Ovary (tissue), 9 donors: ENCODE data around the gene CFAP54. TPM values are rescaled to one million over a fixed set of nuclear protein-coding genes. Genes with fewer than 3 reads are reported as not detected.

ENCODE experiments used
- DNase-seq, 5 donors: peaks; one replicate each; pipeline ENCODE4 v3.0.0-alpha.2; 2019 to 2020
- H3K27ac ChIP-seq, 2 donors: fragments of 200-600 bp; one replicate each; pipeline versions ENCODE4 v1.5.1 to v1.8.0; 2019 to 2022
- H3K27me3 ChIP-seq: fragments of 200-600 bp; one replicate; pipeline ENCODE4 v1.8.0; 2022
- H3K36me3 ChIP-seq: fragments of 200-600 bp; sonication (generic); one replicate; pipeline ENCODE4 v1.5.1; 2019
- H3K4me1 ChIP-seq: one replicate; pipeline ENCODE4 v1.8.1; 2013; ENCODE audit warnings: mild to moderate bottlenecking, moderate library complexity; ENCODE audit not compliant: insufficient read depth
- H3K4me3 ChIP-seq: fragments of 200-600 bp; sonication (generic); one replicate; pipeline ENCODE4 v1.5.1; 2017
- H3K9me3 ChIP-seq, 2 donors: fragments of 200-600 bp in 1 of 2; sonication (generic) in 1 of 2; one replicate each; pipeline versions ENCODE4 v1.5.1 to v1.8.1; 2013 to 2019; ENCODE audit warnings: mild to moderate bottlenecking in 1 of 2, moderate library complexity in 1 of 2
- EP300 ChIP-seq: sonication (generic); formaldehyde crosslinking; IDR thresholded peaks from one replicate; pipeline ENCODE4 v1.6.1; 2017; ENCODE audit warnings: antibody characterized with exemption
- POLR2A ChIP-seq: fragments of 450-650 bp; IDR thresholded peaks from one replicate; pipeline ENCODE4 v1.6.1; 2017; ENCODE audit warnings: antibody characterized with exemption, mild to moderate bottlenecking, moderate library complexity
- whole genome bisulfite sequencing, 3 donors: extraction: QIAGEN DNeasy Blood & Tissue Kit in 1 of 3; methylation state at CpG; one replicate each; pipeline versions ENCODE4 v1.1.5 to v1.1.7; 2013 to 2017; 5-methylcytosine and 5-hydroxymethylcytosine counted together
- intact Hi-C, 4 donors: fragments of 100-400 bp; cut with DNase I; formaldehyde crosslinking; loops; one replicate each; pipeline versions ENCODE4 v1.11.0 to v1.15.1; 2022 to 2023
- polyA plus RNA-seq, 2 donors: library from polyadenylated mRNA; stranded (reverse); fragments of 200-250 nt in 1 of 2; fragments of 350-450 nt in 1 of 2; fragmentation: Illumina TruSeq in 1 of 2; extraction: RNeasy Lipid Tissue Mini Kit (QIAGEN cat#74804) in 1 of 2; gene quantifications; one replicate each; pipeline ENCODE4 v1.2.3, GENCODE V29; 2013 to 2014
- total RNA-seq, 7 donors: library from RNA; depleted of rRNA in 2 of 7; stranded (reverse); fragments of >200 nt in 2 of 7; fragmentation: NEBNext Ultra II Directional in 3 of 7; extraction: Animal tissue kit (Norgen Biotek cat#: 25700) in 3 of 7; gene quantifications; one replicate each; pipeline versions ENCODE4 v1.1.0 to v1.2.4, GENCODE V29; 2016 to 2023
- TF ChIP-seq, protein P1 (sequence below), 3 donors: fragments of 450-650 bp in 2 of 3; fragments of 200-600 bp in 1 of 3; IDR thresholded peaks; one replicate each; pipeline versions ENCODE4 v1.5.1 to v1.8.0; 2016 to 2022; ENCODE audit warnings: antibody characterized with exemption in 3 of 3, mild to moderate bottlenecking in 1 of 3
- donor health status: DM: no; HTN: no; CAD: no; lungs with moderate emphysema.
- donor health status: DM: no; HTN: no; CAD: no.
- donor health status: Bipolar disorder and iron deficiency.
- donor health status: DM: yes; HTN: yes; CAD: no.
- donor health status: DM: no; HTN: no; CAD: no.
- donor health status: DM: yes; HTN: yes; CAD: no.

The CFAP54 gene
- total and polyA plus RNA-seq, 9 donors: 0.15 to 29.8 (median 1.7) TPM

DNA sequence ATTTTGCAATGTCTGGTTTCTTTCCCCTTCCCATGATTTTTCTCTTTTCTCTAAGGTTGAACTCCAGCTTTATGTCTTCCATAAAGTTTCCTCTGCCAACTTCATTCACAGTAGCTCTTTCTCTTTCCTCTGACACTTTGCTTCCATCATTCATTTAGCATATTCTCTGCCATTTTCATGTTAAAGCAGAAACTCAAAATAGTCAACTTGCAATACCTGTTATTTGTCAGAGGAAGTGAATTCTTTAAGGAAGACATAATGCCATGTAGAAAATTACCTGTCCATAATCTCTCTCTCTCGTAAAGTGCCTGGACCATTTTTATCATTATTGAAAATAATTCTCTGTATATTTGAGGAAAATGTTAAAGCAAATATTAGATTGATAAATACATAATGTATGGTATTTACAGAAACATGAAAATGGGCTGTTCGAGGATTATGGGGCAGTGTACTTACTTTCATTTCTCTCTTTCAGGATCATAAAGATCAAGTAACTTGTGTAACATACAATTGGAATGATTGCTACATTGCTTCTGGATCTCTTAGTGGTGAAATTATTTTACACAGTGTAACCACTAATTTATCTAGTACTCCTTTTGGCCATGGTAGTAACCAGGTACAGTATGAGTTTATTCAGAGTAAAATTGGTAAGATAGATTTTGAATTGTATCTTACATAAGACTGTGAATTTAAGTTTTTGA, 430.3 kb downstream of the CFAP54 start:
- Histone ChIP-seq H3K27ac (no peak overlapping the region), H3K36me3 (no peaks in the 10 kb centered on the region), H3K9me3 (peaks cover 0 to 2% of the 10 kb centered on the region in 2 donors), H3K4me1 (no peaks in the 10 kb centered on the region), H3K4me3 (no peak overlapping the region), H3K27me3 (no peaks in the 10 kb centered on the region)
- TF ChIP-seq, protein P1, sequence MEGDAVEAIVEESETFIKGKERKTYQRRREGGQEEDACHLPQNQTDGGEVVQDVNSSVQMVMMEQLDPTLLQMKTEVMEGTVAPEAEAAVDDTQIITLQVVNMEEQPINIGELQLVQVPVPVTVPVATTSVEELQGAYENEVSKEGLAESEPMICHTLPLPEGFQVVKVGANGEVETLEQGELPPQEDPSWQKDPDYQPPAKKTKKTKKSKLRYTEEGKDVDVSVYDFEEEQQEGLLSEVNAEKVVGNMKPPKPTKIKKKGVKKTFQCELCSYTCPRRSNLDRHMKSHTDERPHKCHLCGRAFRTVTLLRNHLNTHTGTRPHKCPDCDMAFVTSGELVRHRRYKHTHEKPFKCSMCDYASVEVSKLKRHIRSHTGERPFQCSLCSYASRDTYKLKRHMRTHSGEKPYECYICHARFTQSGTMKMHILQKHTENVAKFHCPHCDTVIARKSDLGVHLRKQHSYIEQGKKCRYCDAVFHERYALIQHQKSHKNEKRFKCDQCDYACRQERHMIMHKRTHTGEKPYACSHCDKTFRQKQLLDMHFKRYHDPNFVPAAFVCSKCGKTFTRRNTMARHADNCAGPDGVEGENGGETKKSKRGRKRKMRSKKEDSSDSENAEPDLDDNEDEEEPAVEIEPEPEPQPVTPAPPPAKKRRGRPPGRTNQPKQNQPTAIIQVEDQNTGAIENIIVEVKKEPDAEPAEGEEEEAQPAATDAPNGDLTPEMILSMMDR (IDR thresholded peaks at IDR 0.05): no peak
- TF ChIP-seq POLR2A (no peak), EP300 (no peak)
- WGBS, 3 donors: 94 to 95% (median 95%) methylated on average over 2 of the region's 2 CpGs
- no peak for DNase-seq
- intact Hi-C loops: no loop called here

Other genes starting within 250 kb of the CFAP54 start
- gene CDK17, start 89.1 kb upstream of the CFAP54 start, total RNA-seq: 10 to 100 TPM; 28.0 to 59.2 (median 31.4) TPM
- 10 to 100 TPM; 13.8 to 23.0 TPM for gene CDK17, start 89.1 kb upstream of the CFAP54 start, polyA plus RNA-seq